K562 (cell line): Measurements from ENCODE around the gene H3-3A. TPM values are rescaled to one million over a fixed set of nuclear protein-coding genes. Genes with fewer than 3 reads are reported as not detected.

Experiments
- ATAC-seq: fragments of 200-7000 bp; cut with Tn5 transposase; 3 replicates; pipeline ENCODE4 v1.9.1; 2020; ENCODE audit warnings: moderate library complexity
- BruUV-seq: library from RNA; stranded (reverse); fragments of 400-500 nt; replicated peaks from 2 replicates; lab custom pipeline; 2021; lab: Mats Ljungman, UMichigan
- CTCF ChIA-PET: fragments of 300-600 bp; formaldehyde crosslinking; extraction: SDS; loops from one replicate; lab custom pipeline; 2021; ENCODE audit warnings: low intra/inter-chr PET ratio; lab: Yijun Ruan, JAX
- POLR2A ChIA-PET: fragments of 300-600, 350-650 bp; sonication (Branson Sonifier 250); formaldehyde crosslinking; extraction: SDS; loops from one replicate; lab custom pipeline; 2021; ENCODE audit warnings: antibody characterized with exemption, inconsistent platforms; lab: Yijun Ruan, JAX
- DNase-seq, 4 experiments: peaks; one replicate each; pipeline versions ENCODE4 v3.0.0 to v3.0.0-alpha.2; 2011 to 2018; ENCODE audit warnings: low spot score in 3 of 4, mixed read lengths in 3 of 4; ENCODE audit errors: extremely low read depth in 1 of 4
- FAIRE-seq: peaks from 2 replicates; lab custom pipeline; 2011; peaks lifted over from hg19 to GRCh38; lab: Jason Lieb, UNC
- H2AFZ ChIP-seq: 2 replicates; pipeline ENCODE4 v1.6.0; 2011; ENCODE audit warnings: low read depth, low read length, control low read depth, inconsistent platforms
- H3K27ac ChIP-seq: fragments of 200-600 bp; 3 replicates; pipeline ENCODE4 v1.8.0; 2011; ENCODE audit warnings: low read depth, mild to moderate bottlenecking, control low read depth, inconsistent platforms, low read length, moderate library complexity, mixed read lengths; ENCODE audit errors: extremely low read depth
- H3K27me3 ChIP-seq, 2 experiments: fragments of 300-600 bp in 1 of 2; 2 replicates in 1 of 2; 3 replicates in 1 of 2; pipeline versions ENCODE4 v1.6.0 to v1.8.0; 2011; ENCODE audit warnings: inconsistent platforms in 2 of 2, low read length in 2 of 2, mild to moderate bottlenecking in 1 of 2, mixed read lengths in 1 of 2, moderate library complexity in 1 of 2; ENCODE audit not compliant: control insufficient read depth in 2 of 2, insufficient read depth in 2 of 2
- H3K36me3 ChIP-seq: fragments of 300-600 bp; 3 replicates; pipeline ENCODE4 v1.8.0; 2011; ENCODE audit warnings: mild to moderate bottlenecking, low read length, inconsistent platforms; ENCODE audit not compliant: control insufficient read depth, insufficient read depth
- H3K4me1 ChIP-seq, 2 experiments: fragments of 200-600 bp in 1 of 2; replicated peaks in 1 of 2; 2 replicates in 1 of 2; 3 replicates in 1 of 2; pipeline versions ENCODE4 v1.5.1 to v1.8.0; 2011; ENCODE audit warnings: inconsistent platforms in 2 of 2, low read length in 2 of 2, mild to moderate bottlenecking in 1 of 2, mixed read lengths in 1 of 2, moderate library complexity in 1 of 2; ENCODE audit not compliant: control insufficient read depth in 2 of 2, insufficient read depth in 2 of 2
- H3K4me2 ChIP-seq: 2 replicates; pipeline ENCODE4 v1.6.1; 2011; ENCODE audit warnings: low read length, control low read depth, inconsistent platforms, mixed read lengths; ENCODE audit not compliant: insufficient read depth
- H3K4me3 ChIP-seq: fragments of 200-600 bp; sonication (generic), shearing (Covaris generic); 2 replicates; pipeline ENCODE4 v1.5.1; 2016; ENCODE audit warnings: control low read depth, inconsistent platforms
- H3K79me2 ChIP-seq: fragments of 200-600 bp; 3 replicates; pipeline ENCODE4 v1.8.0; 2011; ENCODE audit warnings: low read length, inconsistent platforms; ENCODE audit not compliant: control insufficient read depth, insufficient read depth
- H3K9ac ChIP-seq, 2 experiments: 2 replicates each; pipeline versions ENCODE4 v1.6.0 to v1.6.1; 2011; ENCODE audit warnings: low read depth in 2 of 2, low read length in 2 of 2, control low read depth in 1 of 2, inconsistent platforms in 1 of 2, mild to moderate bottlenecking in 1 of 2, mixed read lengths in 1 of 2; ENCODE audit not compliant: insufficient read depth in 1 of 2
- H3K9me1 ChIP-seq: one replicate; pipeline ENCODE4 v1.6.0; 2011; ENCODE audit warnings: inconsistent platforms, mild to moderate bottlenecking, low read length, moderate library complexity; ENCODE audit not compliant: control insufficient read depth, insufficient read depth
- H3K9me3 ChIP-seq: replicated peaks from 2 replicates; pipeline ENCODE4 v1.5.1; 2011; ENCODE audit warnings: low read depth, low read length, inconsistent platforms; ENCODE audit not compliant: control insufficient read depth, insufficient read depth
- H4K20me1 ChIP-seq: replicated peaks from 2 replicates; pipeline ENCODE4 v1.6.1; 2011; ENCODE audit warnings: low read length, inconsistent platforms, mixed read lengths; ENCODE audit not compliant: control insufficient read depth, insufficient read depth
- C11orf30 ChIP-seq: fragments of 450-650 bp; IDR thresholded peaks from 2 replicates; pipeline ENCODE4 v1.6.1; 2016; ENCODE audit warnings: low read depth, mild to moderate bottlenecking
- FOXM1 ChIP-seq, 2 experiments: fragments of 450-650 bp in 1 of 2; sonication (generic) in 1 of 2; formaldehyde crosslinking in 1 of 2; IDR thresholded peaks; 2 replicates each; pipeline versions ENCODE4 v1.6.1 to v1.9.0; 2017 to 2022; ENCODE audit warnings: low read depth in 2 of 2, mild to moderate bottlenecking in 2 of 2, missing genetic modification reagents in 1 of 2, moderate library complexity in 1 of 2
- MAFF ChIP-seq: IDR thresholded peaks from 2 replicates; pipeline ENCODE4 v1.6.1; 2012; ENCODE audit warnings: low read length, improper control_type of control experiment
- MAFG ChIP-seq: fragments of 450-650 bp; conservative IDR thresholded peaks from 2 replicates; pipeline ENCODE4 v1.6.1; 2016; ENCODE audit warnings: missing genetic modification characterization, missing compliant biosample characterization
- RBBP5 ChIP-seq: fragments of 200-600 bp; sonication (generic); IDR thresholded peaks from 2 replicates; pipeline ENCODE4 v1.6.1; 2012; ENCODE audit warnings: borderline replicate concordance, mild to moderate bottlenecking, low read length, control low read depth, inconsistent platforms; ENCODE audit not compliant: insufficient read depth, poor library complexity, severe bottlenecking
- STAT5B ChIP-seq: fragments of 250-450 bp; sonication (Bioruptor Pico); IDR thresholded peaks from 2 replicates; pipeline ENCODE4 v1.8.0; 2021; ENCODE audit warnings: mild to moderate bottlenecking, inconsistent platforms
- ZFP91 ChIP-seq: sonication (generic); formaldehyde crosslinking; IDR thresholded peaks from 2 replicates; pipeline ENCODE4 v1.8.0; 2022; ENCODE audit warnings: mild to moderate bottlenecking, missing genetic modification reagents
- ZNF316 ChIP-seq: fragments of 450-650 bp; IDR thresholded peaks from 2 replicates; pipeline ENCODE4 v1.6.1; 2016
- WGBS: fragments of 100-300 bp; shearing (Covaris generic); methylation state at CpG from one replicate; pipeline ENCODE4 v1.1.6; 2016; ENCODE audit warnings: low coverage, mixed read lengths; ENCODE audit not compliant: insufficient coverage; ENCODE audit errors: missing lambda C conversion rate; 5-methylcytosine and 5-hydroxymethylcytosine counted together
- in situ Hi-C: fragments of 300-500 bp; cut with MboI; formaldehyde crosslinking; loops from 4 replicates; pipeline ENCODE4 v1.15.0; 2018; ENCODE audit warnings: inconsistent platforms, mixed read lengths
- intact Hi-C: fragments of 100-400 bp; cut with micrococcal nuclease; formaldehyde crosslinking; loops from 2 replicates; pipeline ENCODE4 v1.14.2; 2022
- polyA plus RNA-seq, 8 experiments: library from polyadenylated mRNA; depleted of rRNA in 4 of 8; stranded (reverse) in 5 of 8; unstranded in 3 of 8; fragments of >200 nt; fragmentation: Nextera tagmentation in 2 of 8; fragmentation: Illumina TruSeq in 1 of 8; extraction: Ambion mirVana in 2 of 8; extraction: Trizol in 1 of 8; gene quantifications; 2 replicates each; pipeline versions ENCODE4 v1.2.1 to v1.2.3, GENCODE V29; 2011 to 2014; ENCODE audit warnings: inconsistent platforms in 1 of 8, missing spikeins in 1 of 8
- total RNA-seq, 7 experiments: library from RNA; depleted of rRNA in 6 of 7; stranded (reverse); fragments of >200 nt in 6 of 7; fragmentation: Illumina TruSeq in 2 of 7; extraction: Trizol in 2 of 7; gene quantifications; 2 replicates each; pipeline versions ENCODE4 v1.2.1 to v1.2.3, GENCODE V29; 2011 to 2021; ENCODE audit warnings: low replicate concordance in 1 of 7

The H3-3A gene
- total and polyA plus RNA-seq, 9 of the 15 experiments (the other 6 are each of a cell fraction or from before 2014, with no cell fraction given), result 426 to 1,083 (median 591) TPM

- intact Hi-C loops, result no loop called here
- DNase-seq (no peak), ATAC-seq (peak; percentile 6; the same call in 2 of the 3 replicates), FAIRE-seq (no peak)
- no TSS peak for BruUV-seq
- no peaks in the 10 kb centered on the region for H3K79me2 ChIP-seq
- CTCF ChIA-PET, result no interaction called here
- peak overlapping the region; percentile 78 for H3K4me2 ChIP-seq
- H3K9me1 ChIP-seq, result no peaks in the 10 kb centered on the region
- POLR2A ChIA-PET, result interaction anchor here (0.7 to 3.1 kb wide), 9 partner anchors 8 to 20 kb away, joined by 3 to 19 read pairs (median 9); partner anchors contain the start of gene H3-3A
- no peak overlapping the region; the same call in 2 of the 3 replicates for H3K27ac ChIP-seq
- peak overlapping the region; percentile 47 for H3K4me3 ChIP-seq
- in situ Hi-C loops, result no loop called here
- peak overlapping the region; percentile 98 for H2AFZ ChIP-seq
- TF ChIP-seq STAT5B (CRISPR knock-in tag), result no peak
- TF ChIP-seq ZFP91 (CRISPR knock-in tag), result peak; percentile 38; the same call in 1 of the 2 replicates
- TF ChIP-seq MAFF, result peak; percentile 40
- peak; percentile 68 for TF ChIP-seq C11orf30
- TF ChIP-seq RBBP5, result no peak
- peak; percentile 46; the same call in 1 of the 2 replicates for TF ChIP-seq MAFG
- peak; percentile 80 for TF ChIP-seq ZNF316
- no peak for TF ChIP-seq FOXM1 (IDR thresholded peaks at IDR 0.05; ENCODE audit: low read depth)
- 0 out of 2 replicates have a peak, but pooled peaks have one; percentile 16 for TF ChIP-seq FOXM1 (CRISPR knock-in tag; IDR thresholded peaks at IDR 0.05; ENCODE audit: low read depth)
- no peaks in the 10 kb centered on the region for H4K20me1 ChIP-seq
- no peaks in the 10 kb centered on the region for H3K9me3 ChIP-seq
- H3K4me1 ChIP-seq, result peaks cover 4 to 15% of the 10 kb centered on the region in 2 experiments; a peak in 4 of 5 replicates
- H3K36me3 ChIP-seq, result no peaks in the 10 kb centered on the region
- H3K27me3 ChIP-seq, result no peaks in the 10 kb centered on the region
- peak overlapping the region; percentile 69 to 94; a peak in 3 of 4 replicates for H3K9ac ChIP-seq
- WGBS, result 83% methylated on average over 7 of the region's 7 CpGs
Measured at GRCh38 chr1:226082587-226082917, 20.0 kb downstream of the H3-3A start.
